Neural progenitor cell (in vitro differentiated cells): ENCODE measurements around the gene ARID5B.

Experiments
- EZH2 ChIP-seq: fragments of 200-600 bp; sonication (generic); IDR thresholded peaks from 2 replicates; pipeline ENCODE4 v1.6.1; 2017; ENCODE audit warnings: antibody characterized with exemption, mild to moderate bottlenecking, moderate library complexity
- EZH2phosphoT487 ChIP-seq: fragments of 200-600 bp; sonication (generic); IDR thresholded peaks from 2 replicates; pipeline ENCODE4 v1.6.1; 2017; ENCODE audit warnings: antibody characterized with exemption
- TF ChIP-seq, protein P1 (sequence below): fragments of 200-600 bp; sonication (generic); IDR thresholded peaks from 2 replicates; pipeline ENCODE4 v1.5.1; 2017; ENCODE audit warnings: antibody characterized with exemption, mild to moderate bottlenecking

DNA sequence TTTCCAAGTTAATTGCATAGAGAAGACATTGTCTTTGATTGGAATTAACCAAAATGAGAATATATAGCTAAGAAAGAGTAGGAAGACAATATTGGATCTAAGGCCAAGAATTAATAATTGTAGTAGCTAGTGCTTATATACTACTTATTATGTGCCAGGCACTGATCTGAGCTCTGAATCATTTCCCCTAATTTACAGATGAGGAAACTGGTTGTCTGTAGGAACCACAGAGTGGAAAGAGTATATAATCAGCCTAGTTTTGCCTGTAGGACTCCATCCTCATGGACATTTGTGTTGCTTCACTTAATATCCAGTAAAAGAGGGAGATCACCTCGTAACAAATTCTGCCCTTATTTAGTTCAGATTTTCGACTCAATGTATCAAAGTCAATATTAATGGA is 127.9 kb downstream of the ARID5B start:
- TF ChIP-seq EZH2, result no peak
- TF ChIP-seq, protein P1, sequence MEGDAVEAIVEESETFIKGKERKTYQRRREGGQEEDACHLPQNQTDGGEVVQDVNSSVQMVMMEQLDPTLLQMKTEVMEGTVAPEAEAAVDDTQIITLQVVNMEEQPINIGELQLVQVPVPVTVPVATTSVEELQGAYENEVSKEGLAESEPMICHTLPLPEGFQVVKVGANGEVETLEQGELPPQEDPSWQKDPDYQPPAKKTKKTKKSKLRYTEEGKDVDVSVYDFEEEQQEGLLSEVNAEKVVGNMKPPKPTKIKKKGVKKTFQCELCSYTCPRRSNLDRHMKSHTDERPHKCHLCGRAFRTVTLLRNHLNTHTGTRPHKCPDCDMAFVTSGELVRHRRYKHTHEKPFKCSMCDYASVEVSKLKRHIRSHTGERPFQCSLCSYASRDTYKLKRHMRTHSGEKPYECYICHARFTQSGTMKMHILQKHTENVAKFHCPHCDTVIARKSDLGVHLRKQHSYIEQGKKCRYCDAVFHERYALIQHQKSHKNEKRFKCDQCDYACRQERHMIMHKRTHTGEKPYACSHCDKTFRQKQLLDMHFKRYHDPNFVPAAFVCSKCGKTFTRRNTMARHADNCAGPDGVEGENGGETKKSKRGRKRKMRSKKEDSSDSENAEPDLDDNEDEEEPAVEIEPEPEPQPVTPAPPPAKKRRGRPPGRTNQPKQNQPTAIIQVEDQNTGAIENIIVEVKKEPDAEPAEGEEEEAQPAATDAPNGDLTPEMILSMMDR, result no peak
- no peak for TF ChIP-seq EZH2phosphoT487
